Gastrocnemius medialis (tissue), 4 donors: ENCODE results near the gene DOP1A.

Source experiments
- POLR2A ChIP-seq, 2 donors: fragments of 450-650 bp; IDR thresholded peaks; one replicate each; pipeline ENCODE4 v1.6.1; 2017; ENCODE audit warnings: antibody characterized with exemption in 2 of 2, mild to moderate bottlenecking in 2 of 2, moderate library complexity in 2 of 2
- TF ChIP-seq, protein P1 (sequence below), 5 experiments: fragments of 450-650 bp in 3 of 5; fragments of 200-600 bp in 2 of 5; sonication (generic) in 2 of 5; IDR thresholded peaks in 4 of 5; conservative IDR thresholded peaks in 1 of 5; 1 replicate in 4 of 5; 2 replicates in 1 of 5; pipeline ENCODE4 v1.5.1; 2016 to 2019; ENCODE audit warnings: antibody characterized with exemption in 5 of 5, mild to moderate bottlenecking in 3 of 5, moderate library complexity in 3 of 5

DNA sequence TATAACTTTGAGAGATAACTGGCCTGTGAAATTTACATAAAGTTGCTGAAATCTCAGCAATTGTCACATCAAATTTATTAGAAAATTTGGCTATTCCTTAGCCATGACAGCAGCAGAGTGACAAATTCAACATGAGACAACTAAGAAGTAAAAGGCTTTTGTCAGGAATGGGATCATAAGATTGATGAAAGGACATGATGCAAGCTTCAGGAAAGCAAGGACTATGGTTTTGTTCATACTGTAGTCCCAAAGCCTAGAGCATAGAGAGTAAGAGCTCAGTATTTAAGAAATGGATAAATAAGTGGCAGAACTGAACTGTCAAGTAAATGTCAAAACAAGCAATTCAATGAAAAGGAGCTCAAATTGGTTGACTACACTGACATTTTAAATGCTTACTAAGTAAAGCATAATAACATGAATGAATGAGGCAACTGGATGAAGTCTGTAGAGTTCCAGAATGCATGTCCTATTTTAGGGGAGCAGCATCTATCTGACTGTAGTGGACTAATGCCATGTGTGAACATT is 113.0 kb downstream of the DOP1A start:
- TF ChIP-seq, protein P1, sequence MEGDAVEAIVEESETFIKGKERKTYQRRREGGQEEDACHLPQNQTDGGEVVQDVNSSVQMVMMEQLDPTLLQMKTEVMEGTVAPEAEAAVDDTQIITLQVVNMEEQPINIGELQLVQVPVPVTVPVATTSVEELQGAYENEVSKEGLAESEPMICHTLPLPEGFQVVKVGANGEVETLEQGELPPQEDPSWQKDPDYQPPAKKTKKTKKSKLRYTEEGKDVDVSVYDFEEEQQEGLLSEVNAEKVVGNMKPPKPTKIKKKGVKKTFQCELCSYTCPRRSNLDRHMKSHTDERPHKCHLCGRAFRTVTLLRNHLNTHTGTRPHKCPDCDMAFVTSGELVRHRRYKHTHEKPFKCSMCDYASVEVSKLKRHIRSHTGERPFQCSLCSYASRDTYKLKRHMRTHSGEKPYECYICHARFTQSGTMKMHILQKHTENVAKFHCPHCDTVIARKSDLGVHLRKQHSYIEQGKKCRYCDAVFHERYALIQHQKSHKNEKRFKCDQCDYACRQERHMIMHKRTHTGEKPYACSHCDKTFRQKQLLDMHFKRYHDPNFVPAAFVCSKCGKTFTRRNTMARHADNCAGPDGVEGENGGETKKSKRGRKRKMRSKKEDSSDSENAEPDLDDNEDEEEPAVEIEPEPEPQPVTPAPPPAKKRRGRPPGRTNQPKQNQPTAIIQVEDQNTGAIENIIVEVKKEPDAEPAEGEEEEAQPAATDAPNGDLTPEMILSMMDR (IDR thresholded peaks at IDR 0.05 in 4 of 5, conservative IDR thresholded peaks at IDR 0.05 in 1 of 5), result no peak
- no peak for TF ChIP-seq POLR2A (IDR thresholded peaks at IDR 0.05)
